ENCODE data around the gene DYNC1I2.
"Not testable (repeated sequence)": the region's sequence is repeated elsewhere in the genome, so short reads cannot be mapped to it uniquely, and the experiment has no call there.

The DYNC1I2 gene

DNA sequence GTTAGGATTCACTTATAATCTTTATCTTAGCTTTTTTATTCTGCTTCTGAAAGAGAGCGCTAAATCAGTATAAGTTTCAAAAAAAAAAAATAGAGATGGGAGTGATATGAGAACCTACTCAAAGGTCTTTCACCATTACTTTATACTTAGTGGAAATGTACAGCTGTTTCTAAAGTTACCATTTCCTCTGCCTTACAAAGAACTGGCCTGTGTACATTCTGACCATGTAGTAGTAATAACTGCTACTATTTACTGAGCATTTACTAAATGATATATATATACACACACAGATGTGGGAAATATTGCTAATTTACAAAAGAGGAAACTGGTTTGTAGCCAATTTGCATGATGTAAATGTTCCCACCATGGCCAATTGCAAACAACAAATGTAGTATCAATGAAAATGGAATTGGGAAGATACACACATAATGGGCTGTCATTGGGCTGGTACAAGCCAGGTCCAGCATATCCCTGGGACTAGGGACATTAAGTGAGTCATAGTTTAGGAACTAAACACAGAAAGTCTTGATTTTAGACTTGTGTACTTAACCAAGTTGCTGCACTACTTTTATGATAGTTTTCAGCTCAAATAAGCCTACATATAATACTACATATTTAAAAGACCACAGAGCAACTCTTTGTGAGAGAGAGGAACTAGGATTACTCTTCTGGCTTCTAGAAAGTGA is 67.1 kb downstream of the DYNC1I2 start:
- Histone ChIP-seq H3K9me3 (ENCODE audit: low read length) (no peaks in the 10 kb centered on the region), H3K79me2 (ENCODE audit: insufficient read depth, low read length) (no peaks in the 10 kb centered on the region), H3F3A (ENCODE audit: insufficient read depth, low read length) (no peaks in the 10 kb centered on the region), H3K4me3 (ENCODE audit: low read depth, low read length, poor library complexity, severe bottlenecking) (no peak overlapping the region), H3K27ac (ENCODE audit: low read depth, low read length, poor library complexity, severe bottlenecking) (no peak overlapping the region), H3K4me1 (ENCODE audit: insufficient read depth, low read length, severe bottlenecking) (no peaks in the 10 kb centered on the region), H2AFZ (ENCODE audit: low read length) (no peak overlapping the region), H3K36me3 (ENCODE audit: insufficient read depth, low read length) (peaks cover 10% of the 10 kb centered on the region; the same call in 1 of the 2 replicates), H3K27me3 (ENCODE audit: insufficient read depth, low read length) (no peaks in the 10 kb centered on the region), H3K4me2 (ENCODE audit: low read length) (no peak overlapping the region), H4K20me1 (ENCODE audit: insufficient read depth, low read length) (no peaks in the 10 kb centered on the region), H3K9ac (ENCODE audit: low read length) (no peak overlapping the region), H3K9me2 (ENCODE audit: low read depth, low read length) (no peaks in the 10 kb centered on the region)
- TF ChIP-seq, protein P1, sequence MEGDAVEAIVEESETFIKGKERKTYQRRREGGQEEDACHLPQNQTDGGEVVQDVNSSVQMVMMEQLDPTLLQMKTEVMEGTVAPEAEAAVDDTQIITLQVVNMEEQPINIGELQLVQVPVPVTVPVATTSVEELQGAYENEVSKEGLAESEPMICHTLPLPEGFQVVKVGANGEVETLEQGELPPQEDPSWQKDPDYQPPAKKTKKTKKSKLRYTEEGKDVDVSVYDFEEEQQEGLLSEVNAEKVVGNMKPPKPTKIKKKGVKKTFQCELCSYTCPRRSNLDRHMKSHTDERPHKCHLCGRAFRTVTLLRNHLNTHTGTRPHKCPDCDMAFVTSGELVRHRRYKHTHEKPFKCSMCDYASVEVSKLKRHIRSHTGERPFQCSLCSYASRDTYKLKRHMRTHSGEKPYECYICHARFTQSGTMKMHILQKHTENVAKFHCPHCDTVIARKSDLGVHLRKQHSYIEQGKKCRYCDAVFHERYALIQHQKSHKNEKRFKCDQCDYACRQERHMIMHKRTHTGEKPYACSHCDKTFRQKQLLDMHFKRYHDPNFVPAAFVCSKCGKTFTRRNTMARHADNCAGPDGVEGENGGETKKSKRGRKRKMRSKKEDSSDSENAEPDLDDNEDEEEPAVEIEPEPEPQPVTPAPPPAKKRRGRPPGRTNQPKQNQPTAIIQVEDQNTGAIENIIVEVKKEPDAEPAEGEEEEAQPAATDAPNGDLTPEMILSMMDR (IDR thresholded peaks at IDR 0.05; ENCODE audit: low read length): no peak
- no peak for TF ChIP-seq EZH2 (IDR thresholded peaks at IDR 0.05; ENCODE audit: borderline replicate concordance, low read length)

DNA sequence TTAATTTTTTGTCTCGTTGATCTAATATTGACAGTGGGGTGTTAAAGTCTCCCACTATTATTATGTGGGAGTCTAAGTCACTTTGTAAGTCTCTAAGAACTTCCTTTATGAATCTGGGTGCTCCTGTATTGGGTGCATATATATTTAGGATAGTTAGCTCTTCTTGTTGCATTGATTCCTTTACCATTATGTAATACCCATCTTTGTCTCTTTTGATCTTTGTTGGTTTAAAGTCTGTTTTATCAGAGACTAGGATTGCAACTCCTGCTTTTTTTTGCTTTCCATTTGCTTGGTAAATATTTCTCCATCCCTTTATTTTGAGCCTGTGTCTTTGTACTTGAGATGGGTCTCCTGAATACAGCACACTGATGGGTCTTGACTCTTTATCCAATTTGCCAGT is 71.5 kb downstream of the DYNC1I2 start:
- H3K9me2 ChIP-seq (ENCODE audit: low read depth, low read length); H3K9ac ChIP-seq (ENCODE audit: low read length); H3K4me2 ChIP-seq (ENCODE audit: low read length); H3K4me3 ChIP-seq (ENCODE audit: low read depth, low read length, poor library complexity, severe bottlenecking); H3K4me1 ChIP-seq (ENCODE audit: insufficient read depth, low read length, severe bottlenecking); H3K79me2 ChIP-seq (ENCODE audit: insufficient read depth, low read length); H3K27me3 ChIP-seq (ENCODE audit: insufficient read depth, low read length); H3K9me3 ChIP-seq (ENCODE audit: low read length); H3F3A ChIP-seq (ENCODE audit: insufficient read depth, low read length); H2AFZ ChIP-seq (ENCODE audit: low read length); H3K27ac ChIP-seq (ENCODE audit: low read depth, low read length, poor library complexity, severe bottlenecking); H4K20me1 ChIP-seq (ENCODE audit: insufficient read depth, low read length): not testable (repeated sequence)
- H3K36me3 ChIP-seq (ENCODE audit: insufficient read depth, low read length): peaks cover 31% of the 10 kb centered on the region

DNA sequence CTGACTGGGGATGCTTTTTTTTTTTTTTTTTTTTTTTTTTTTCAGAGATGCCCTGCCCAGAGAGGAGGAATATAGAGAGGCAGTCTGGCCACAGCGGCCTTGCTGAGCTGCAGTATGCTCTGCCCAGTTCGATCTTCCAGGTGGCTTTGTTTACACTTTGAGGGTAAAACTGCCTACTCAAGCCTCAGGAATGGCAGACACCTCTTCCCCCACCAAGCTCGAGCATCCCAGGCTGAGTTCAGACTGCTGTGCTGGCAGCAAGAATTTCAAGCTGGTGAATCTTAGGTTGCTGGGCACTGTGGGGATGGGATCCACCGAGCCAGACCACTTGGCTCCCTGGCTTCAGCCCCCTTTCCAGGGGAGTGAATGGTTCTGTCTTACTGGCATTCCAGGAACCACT is 73.9 kb downstream of the DYNC1I2 start:
- H3K27ac ChIP-seq (ENCODE audit: low read depth, low read length, poor library complexity, severe bottlenecking); H4K20me1 ChIP-seq (ENCODE audit: insufficient read depth, low read length); H3K4me2 ChIP-seq (ENCODE audit: low read length); H3K27me3 ChIP-seq (ENCODE audit: insufficient read depth, low read length); H3K79me2 ChIP-seq (ENCODE audit: insufficient read depth, low read length); H3K4me3 ChIP-seq (ENCODE audit: low read depth, low read length, poor library complexity, severe bottlenecking); H3K9ac ChIP-seq (ENCODE audit: low read length); H3K9me3 ChIP-seq (ENCODE audit: low read length); H3F3A ChIP-seq (ENCODE audit: insufficient read depth, low read length); H3K9me2 ChIP-seq (ENCODE audit: low read depth, low read length); H2AFZ ChIP-seq (ENCODE audit: low read length); H3K4me1 ChIP-seq (ENCODE audit: insufficient read depth, low read length, severe bottlenecking): not testable (repeated sequence)
- peaks cover 31% of the 10 kb centered on the region for H3K36me3 ChIP-seq (ENCODE audit: insufficient read depth, low read length)

DNA sequence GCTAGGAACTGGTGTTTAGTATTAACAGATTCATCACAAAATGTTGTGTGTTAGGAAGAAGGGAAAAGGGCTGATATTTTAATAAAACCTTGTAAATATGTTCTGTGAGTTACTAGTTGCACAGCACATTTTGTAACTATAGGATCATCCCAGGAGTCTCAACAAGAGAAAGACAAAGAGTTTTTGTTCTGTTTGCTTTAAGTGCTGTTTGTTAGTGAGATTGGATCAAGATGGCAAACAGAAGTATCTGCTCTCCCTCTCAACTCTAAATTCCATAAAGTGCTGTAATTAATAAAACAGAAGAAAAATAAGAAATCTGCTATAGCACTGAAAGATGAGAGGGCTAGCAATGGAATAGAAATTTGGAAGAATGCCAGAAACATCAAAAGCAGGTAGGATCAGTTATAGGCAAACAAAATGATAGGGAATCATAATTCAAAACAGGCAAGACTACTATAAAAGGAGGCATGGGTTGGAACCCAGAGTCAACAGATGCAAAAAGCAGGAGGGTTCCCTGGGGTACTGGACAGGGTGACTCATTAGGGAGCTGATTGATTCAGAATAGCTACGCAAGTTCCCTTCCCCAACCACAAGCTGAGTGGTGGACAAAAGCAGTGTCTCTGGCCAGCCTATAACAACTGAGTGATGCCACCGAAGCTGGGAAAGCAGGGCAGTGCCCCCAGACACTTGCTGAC is 75.8 kb downstream of the DYNC1I2 start:
- no peaks in the 10 kb centered on the region for H3K4me1 ChIP-seq (ENCODE audit: insufficient read depth, low read length, severe bottlenecking)
- H3K9me2 ChIP-seq (ENCODE audit: low read depth, low read length): no peaks in the 10 kb centered on the region
- H3K36me3 ChIP-seq (ENCODE audit: insufficient read depth, low read length): peaks cover 45% of the 10 kb centered on the region
- H3F3A ChIP-seq (ENCODE audit: insufficient read depth, low read length): no peaks in the 10 kb centered on the region
- H3K4me2 ChIP-seq (ENCODE audit: low read length): no peak overlapping the region
- H3K27ac ChIP-seq (ENCODE audit: low read depth, low read length, poor library complexity, severe bottlenecking): no peak overlapping the region
- H4K20me1 ChIP-seq (ENCODE audit: insufficient read depth, low read length): no peaks in the 10 kb centered on the region
- H3K9ac ChIP-seq (ENCODE audit: low read length): no peak overlapping the region
- TF ChIP-seq, protein P1 (IDR thresholded peaks at IDR 0.05; ENCODE audit: low read length): no peak
- TF ChIP-seq EZH2 (IDR thresholded peaks at IDR 0.05; ENCODE audit: borderline replicate concordance, low read length): no peak
- H3K27me3 ChIP-seq (ENCODE audit: insufficient read depth, low read length): no peaks in the 10 kb centered on the region
- no peaks in the 10 kb centered on the region for H3K79me2 ChIP-seq (ENCODE audit: insufficient read depth, low read length)
- H3K9me3 ChIP-seq (ENCODE audit: low read length): no peaks in the 10 kb centered on the region
- H2AFZ ChIP-seq (ENCODE audit: low read length): no peak overlapping the region
- H3K4me3 ChIP-seq (ENCODE audit: low read depth, low read length, poor library complexity, severe bottlenecking): no peak overlapping the region

Measured in OCI-LY1 (cell line).